Endothelial cell of umbilical vein (primary cell): Measurements from ENCODE around the gene L1CAM.

Experiments used
- FOS ChIP-seq: IDR thresholded peaks from 2 replicates; pipeline ENCODE4 v1.6.1; 2011; ENCODE audit warnings: mild to moderate bottlenecking, low read length, moderate library complexity, borderline replicate concordance; ENCODE audit not compliant: insufficient read depth
- POLR2A ChIP-seq: IDR thresholded peaks from 2 replicates; pipeline ENCODE4 v1.6.1; 2012; ENCODE audit warnings: low read depth, mild to moderate bottlenecking, control low read depth, low read length
- POLR2AphosphoS5 ChIP-seq: IDR thresholded peaks from 2 replicates; pipeline ENCODE4 v1.6.1; 2012; ENCODE audit warnings: low read depth, mild to moderate bottlenecking, control low read depth, low read length, moderate library complexity; ENCODE audit not compliant: insufficient read depth

DNA sequence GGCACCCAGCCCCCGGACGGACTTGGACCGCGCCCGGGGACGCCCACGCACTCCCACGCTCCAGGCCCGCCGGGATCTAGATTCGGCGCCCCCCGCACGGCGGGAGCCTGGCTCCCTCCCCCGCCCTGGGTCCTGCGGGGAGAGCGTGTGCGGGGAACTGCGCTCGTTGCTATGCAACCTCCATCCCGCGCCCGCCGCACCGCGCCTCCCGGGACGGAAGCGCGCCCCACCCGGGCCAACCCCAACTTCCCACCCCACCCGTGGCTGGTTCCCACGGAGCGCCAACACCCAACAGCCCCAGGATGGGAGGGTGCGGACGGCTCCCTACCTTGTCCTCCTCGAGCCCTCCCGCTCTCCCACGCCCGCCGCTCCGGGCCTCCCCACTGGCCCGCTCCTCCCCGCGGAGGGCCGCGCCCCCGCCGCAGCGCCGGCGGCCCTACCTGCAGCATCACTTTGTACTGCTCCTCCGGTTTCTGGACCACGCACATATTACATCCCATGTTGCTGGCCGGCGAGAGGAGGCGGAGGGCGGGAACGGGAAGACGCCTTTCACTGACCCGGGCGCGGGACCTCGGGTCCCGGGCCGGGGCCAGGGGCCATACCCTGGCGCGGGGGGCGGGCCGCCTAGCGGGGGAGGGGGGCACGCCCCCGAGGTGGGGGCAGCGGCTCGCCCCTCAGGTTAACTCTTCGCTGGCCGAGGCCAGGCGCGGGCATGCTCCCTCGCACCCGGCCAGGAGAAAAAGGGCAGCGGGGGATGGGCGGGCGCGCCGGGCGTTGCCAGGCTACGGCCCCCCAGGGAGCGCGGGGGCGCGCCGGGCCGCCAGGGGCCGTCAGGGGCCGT is 56.0 kb downstream of the L1CAM start, which contains the start of gene PDZD4:
- TF ChIP-seq POLR2AphosphoS5 (no peak), POLR2A (no peak), FOS (no peak)
